Upper lobe of left lung (tissue), 6 donors: Measurements from ENCODE around the gene FNTB. TPM values are rescaled to one million over a fixed set of nuclear protein-coding genes. Genes with fewer than 3 reads are reported as not detected.

ENCODE experiments used
- ATAC-seq, 2 donors: fragments of 200-7000 bp; cut with Tn5 transposase; one replicate each; pipeline ENCODE4 v1.9.1; 2022; ENCODE audit warnings: mild to moderate bottlenecking in 2 of 2, moderate library complexity in 2 of 2; ENCODE audit not compliant: low FRiP score in 2 of 2
- DNase-seq, 2 donors: peaks; one replicate each; pipeline ENCODE4 v3.0.0-alpha.2; 2019 to 2020
- H3K27ac ChIP-seq, 4 donors: fragments of 200-600 bp; sonication (generic); one replicate each; pipeline ENCODE4 v1.5.1; 2016 to 2019
- H3K27me3 ChIP-seq, 4 donors: fragments of 200-600 bp; sonication (generic); one replicate each; pipeline ENCODE4 v1.5.1; 2017 to 2019
- H3K36me3 ChIP-seq, 4 donors: fragments of 200-600 bp; sonication (generic); one replicate each; pipeline ENCODE4 v1.5.1; 2016 to 2019
- H3K4me1 ChIP-seq, 4 donors: fragments of 200-600 bp; sonication (generic); one replicate each; pipeline ENCODE4 v1.5.1; 2018 to 2019
- H3K4me3 ChIP-seq, 4 donors: fragments of 200-600 bp; sonication (generic); one replicate each; pipeline ENCODE4 v1.5.1; 2017 to 2019; ENCODE audit warnings: mild to moderate bottlenecking in 2 of 4, moderate library complexity in 1 of 4
- H3K9me3 ChIP-seq, 4 donors: fragments of 200-600 bp; sonication (generic); one replicate each; pipeline ENCODE4 v1.5.1; 2018 to 2019
- CTCF ChIP-seq, 6 experiments: fragments of 450-650 bp in 4 of 6; fragments of 200-600 bp in 2 of 6; sonication (generic) in 2 of 6; IDR thresholded peaks; one replicate each; pipeline ENCODE4 v1.5.1; 2016 to 2019; ENCODE audit warnings: antibody characterized with exemption in 6 of 6
- EP300 ChIP-seq, 4 donors: sonication (generic); formaldehyde crosslinking; IDR thresholded peaks; one replicate each; pipeline ENCODE4 v1.5.1; 2017; ENCODE audit warnings: antibody characterized with exemption in 4 of 4, control low read depth in 2 of 4
- POLR2A ChIP-seq, 4 donors: fragments of 450-650 bp; IDR thresholded peaks; one replicate each; pipeline ENCODE4 v1.5.1; 2016 to 2017; ENCODE audit warnings: antibody characterized with exemption in 4 of 4, mild to moderate bottlenecking in 2 of 4
- POLR2AphosphoS5 ChIP-seq, 2 donors: sonication (generic); formaldehyde crosslinking; IDR thresholded peaks; one replicate each; pipeline ENCODE4 v1.5.1; 2017; ENCODE audit warnings: antibody characterized with exemption in 2 of 2
- WGBS, 2 donors: methylation state at CpG; one replicate each; pipeline ENCODE4 v1.1.5; 2017 to 2018; 5-methylcytosine and 5-hydroxymethylcytosine counted together
- total RNA-seq, 6 donors: library from RNA; depleted of rRNA in 4 of 6; stranded (reverse); fragments of >200 nt in 4 of 6; gene quantifications; one replicate each; pipeline versions ENCODE4 v1.1.0 to v1.2.1, GENCODE V29; 2016 to 2021
- donor health status: DM: no; HTN: no; CAD: no; lungs with moderate emphysema.
- donor health status: DM: no; HTN: yes; CAD: no; lungs with severe emphysema.

Gene FNTB
- total RNA-seq, 6 donors from 2014 or later: 9.5 to 30.1 (median 16.0) TPM

GRCh38 chr14:64994540-64994939 lies 7.8 kb downstream of the FNTB start:
- no peaks in the 10 kb centered on the region for H3K9me3 ChIP-seq
- H3K36me3 ChIP-seq: no peaks in the 10 kb centered on the region
- 93 to 98% methylated on average over 2 of the region's 2 CpGs for WGBS, 2 donors
- ATAC-seq (no peak), DNase-seq (no peak)
- H3K27me3 ChIP-seq: no peaks in the 10 kb centered on the region
- no peak for TF ChIP-seq CTCF (IDR thresholded peaks at IDR 0.05)
- TF ChIP-seq POLR2A (IDR thresholded peaks at IDR 0.05): no peak
- TF ChIP-seq POLR2AphosphoS5 (IDR thresholded peaks at IDR 0.05): no peak
- no peak for TF ChIP-seq EP300 (IDR thresholded peaks at IDR 0.05)
- peak overlapping the region in 1 of 4 donors; percentile 68 for H3K27ac ChIP-seq
- H3K4me3 ChIP-seq: no peak overlapping the region
- peaks cover 0 to 22% (median 15%) of the 10 kb centered on the region in 4 donors for H3K4me1 ChIP-seq

GRCh38 chr14:64995291-64995690 lies 8.6 kb downstream of the FNTB start:
- H3K27ac ChIP-seq: no peak overlapping the region
- DNase-seq (no peak), ATAC-seq (no peak)
- no peaks in the 10 kb centered on the region for H3K27me3 ChIP-seq
- TF ChIP-seq EP300 (IDR thresholded peaks at IDR 0.05) (no peak), POLR2A (IDR thresholded peaks at IDR 0.05) (no peak), CTCF (IDR thresholded peaks at IDR 0.05) (no peak), POLR2AphosphoS5 (IDR thresholded peaks at IDR 0.05) (no peak)
- no peak overlapping the region for H3K4me3 ChIP-seq
- H3K9me3 ChIP-seq: no peaks in the 10 kb centered on the region
- H3K36me3 ChIP-seq: no peaks in the 10 kb centered on the region
- 93 to 97% methylated on average over 3 of the region's 3 CpGs for WGBS, 2 donors
- H3K4me1 ChIP-seq: peaks cover 0 to 18% (median 13%) of the 10 kb centered on the region in 4 donors

GRCh38 chr14:64997108-64997794 lies 10.6 kb downstream of the FNTB start:
- Histone ChIP-seq H3K27me3 (no peaks in the 10 kb centered on the region), H3K36me3 (no peaks in the 10 kb centered on the region), H3K4me1 (peaks cover 0 to 15% (median 11%) of the 10 kb centered on the region in 4 donors), H3K27ac (no peak overlapping the region), H3K9me3 (no peaks in the 10 kb centered on the region), H3K4me3 (no peak overlapping the region)
- ATAC-seq (no peak), DNase-seq (no peak)
- 90 to 92% methylated on average over 7 of the region's 7 CpGs for WGBS, 2 donors
- TF ChIP-seq EP300 (IDR thresholded peaks at IDR 0.05) (no peak), POLR2A (IDR thresholded peaks at IDR 0.05) (no peak), CTCF (IDR thresholded peaks at IDR 0.05) (no peak), POLR2AphosphoS5 (IDR thresholded peaks at IDR 0.05) (no peak)

GRCh38 chr14:64998455-64998931 lies 11.8 kb downstream of the FNTB start:
- no peak overlapping the region for H3K27ac ChIP-seq
- no peaks in the 10 kb centered on the region for H3K36me3 ChIP-seq
- H3K27me3 ChIP-seq: no peaks in the 10 kb centered on the region
- no peak for DNase-seq
- no peak for TF ChIP-seq CTCF (IDR thresholded peaks at IDR 0.05)
- no peak for TF ChIP-seq POLR2AphosphoS5 (IDR thresholded peaks at IDR 0.05)
- no peak for TF ChIP-seq EP300 (IDR thresholded peaks at IDR 0.05)
- no peak for TF ChIP-seq POLR2A (IDR thresholded peaks at IDR 0.05)
- H3K4me3 ChIP-seq: no peak overlapping the region
- H3K9me3 ChIP-seq: no peaks in the 10 kb centered on the region
- H3K4me1 ChIP-seq: peaks cover 0 to 6% (median 3%) of the 10 kb centered on the region in 4 donors
- no peak for ATAC-seq
